ENCODE results near the gene PLD2.
A peak's percentile ranks its signal among the peaks of the same experiment; 100 is the strongest.

The PLD2 gene

GRCh38 chr17:4806777-4807604 lies at the start of gene PLD2:
Gene PLD2 (plus strand): TSS chr17:4807152. CDS start chr17:4807773, 621 bp downstream.
- peak; percentile 26 to 32 for DNase-seq

DNA sequence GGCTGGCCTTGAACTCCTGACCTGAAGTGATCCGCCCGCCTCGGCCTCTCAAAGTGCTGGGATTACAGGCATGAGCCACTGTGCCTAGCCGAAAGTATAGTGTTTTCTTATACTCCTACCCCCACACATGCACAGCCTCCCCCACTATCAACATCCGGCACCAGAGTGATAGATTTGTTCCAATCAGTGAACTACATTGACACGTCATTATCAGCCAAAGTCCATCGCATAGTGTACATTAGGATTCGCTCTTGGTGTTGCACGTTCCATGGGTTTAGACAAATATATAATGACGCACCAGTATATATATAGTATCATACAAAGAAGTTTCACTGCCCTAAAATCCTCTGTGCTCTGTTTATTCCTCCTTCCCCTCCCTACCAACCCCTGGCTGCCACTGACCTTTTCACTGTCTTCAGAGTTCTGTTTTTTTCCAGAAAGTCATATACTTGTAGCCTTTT lies 47.1 kb upstream of the PLD2 start:
- no peak for DNase-seq

DNA sequence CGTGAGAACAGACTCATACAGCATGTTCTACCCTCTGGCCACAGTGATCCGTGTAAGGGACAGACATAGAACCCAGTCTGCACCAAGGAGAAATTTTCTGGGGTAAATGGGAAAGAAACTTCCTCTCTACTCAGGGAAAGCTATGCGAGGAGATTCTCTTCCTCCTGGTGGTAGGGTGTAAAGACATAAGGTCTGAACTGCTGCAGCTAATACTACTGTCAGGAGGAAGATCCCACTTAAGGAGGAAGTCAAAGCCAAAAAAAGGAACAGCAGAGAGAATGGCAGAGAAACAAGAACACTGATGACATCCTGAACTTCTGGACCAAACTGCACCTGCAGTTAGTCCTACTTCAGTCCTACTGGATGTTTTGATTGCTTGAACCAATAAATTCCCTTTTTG lies 42.4 kb upstream of the PLD2 start:
- DNase-seq = peak in 1 of 2 donors; percentile 70

GRCh38 chr17:4766201-4766600 lies 40.8 kb upstream of the PLD2 start:
- DNase-seq = peak; percentile 11 to 54

- no peak for DNase-seq
These were observed 40.2 kb upstream of the PLD2 start for GRCh38 chr17:4766723-4767122.

DNA sequence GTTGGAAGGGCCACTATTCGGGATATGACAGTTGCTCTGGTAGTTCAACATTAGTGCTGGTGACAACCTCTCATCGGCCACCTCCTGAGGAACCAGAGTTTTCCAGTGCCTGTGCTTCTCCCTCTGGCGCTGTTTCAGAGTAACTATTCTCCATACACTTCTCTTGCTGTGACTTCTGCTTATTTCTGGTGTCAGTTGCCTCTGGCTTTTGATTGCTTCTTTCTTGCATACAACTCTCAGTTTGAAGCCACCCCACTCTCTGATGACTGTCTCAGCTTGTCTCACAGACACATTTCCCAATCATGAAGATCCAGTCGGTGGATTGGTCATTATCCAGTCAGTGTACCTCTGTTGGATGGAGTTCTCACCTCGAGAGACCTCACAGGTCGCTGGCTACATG lies 38.7 kb upstream of the PLD2 start:
- DNase-seq = no peak

DNA sequence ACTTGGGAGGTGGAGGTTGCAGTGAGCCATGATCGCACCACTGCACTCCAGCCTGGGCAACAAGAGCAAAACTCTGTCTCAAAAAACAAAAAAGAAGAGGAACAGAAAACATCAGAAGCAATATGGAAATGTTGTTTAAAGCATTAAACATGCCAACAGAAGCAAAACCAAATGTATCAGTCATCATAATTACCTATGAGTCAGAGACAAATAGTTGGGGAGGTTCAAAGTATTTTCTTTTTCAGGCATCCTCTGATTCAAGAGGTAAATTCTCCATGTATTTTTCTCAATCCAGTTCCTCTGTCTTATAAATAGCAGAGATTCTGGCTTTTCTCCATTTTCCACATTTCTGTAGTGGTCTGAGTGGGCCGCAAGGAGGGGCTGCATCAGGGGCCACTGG lies 37.3 kb upstream of the PLD2 start:
- no peak for DNase-seq

DNA sequence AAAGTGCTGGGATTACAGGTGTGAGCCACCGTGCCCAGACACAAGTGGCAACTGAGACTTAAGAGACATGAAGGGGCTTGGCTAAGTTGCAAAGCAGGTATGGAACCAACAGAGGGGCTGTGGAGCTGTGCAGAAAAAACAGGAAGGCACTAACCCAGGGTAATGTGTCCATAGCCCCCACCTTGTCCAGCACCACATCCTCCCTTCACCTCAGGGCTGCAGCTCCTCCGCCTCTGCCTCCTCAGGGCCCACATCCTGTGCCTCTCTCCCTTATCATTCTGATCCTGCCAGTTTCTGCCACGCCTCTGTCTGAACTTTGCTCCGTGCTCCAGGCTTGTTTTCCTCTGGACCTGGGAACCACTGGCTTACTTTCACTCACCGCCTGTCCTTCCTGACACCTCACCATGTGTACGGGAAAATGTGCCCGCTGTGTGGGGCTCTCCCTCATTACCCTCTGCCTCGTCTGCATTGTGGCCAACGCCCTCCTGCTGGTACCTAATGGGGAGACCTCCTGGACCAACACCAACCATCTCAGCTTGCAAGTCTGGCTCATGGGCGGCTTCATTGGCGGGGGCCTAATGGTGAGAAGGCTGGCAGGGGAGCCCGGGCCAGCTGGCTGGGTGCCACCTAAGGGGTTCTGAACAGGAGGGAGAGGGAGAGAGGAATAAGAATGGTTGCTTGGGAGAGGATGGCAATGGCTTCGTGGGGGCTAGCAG lies 35.3 kb upstream of the PLD2 start, which contains the start of gene TM4SF5:
Gene TM4SF5, plus strand, starts transcription at position 368 of the 716 bp plus-strand sequence. Its CDS starts 37 bp downstream, at position 405.
- DNase-seq = no peak

GRCh38 chr17:4772235-4772613 lies 34.7 kb upstream of the PLD2 start:
- no peak for DNase-seq

- DNase-seq = no peak
These were observed 28.8 kb upstream of the PLD2 start for GRCh38 chr17:4777969-4778760.

GRCh38 chr17:4780325-4780955 lies 26.5 kb upstream of the PLD2 start:
- DNase-seq = no peak

DNA sequence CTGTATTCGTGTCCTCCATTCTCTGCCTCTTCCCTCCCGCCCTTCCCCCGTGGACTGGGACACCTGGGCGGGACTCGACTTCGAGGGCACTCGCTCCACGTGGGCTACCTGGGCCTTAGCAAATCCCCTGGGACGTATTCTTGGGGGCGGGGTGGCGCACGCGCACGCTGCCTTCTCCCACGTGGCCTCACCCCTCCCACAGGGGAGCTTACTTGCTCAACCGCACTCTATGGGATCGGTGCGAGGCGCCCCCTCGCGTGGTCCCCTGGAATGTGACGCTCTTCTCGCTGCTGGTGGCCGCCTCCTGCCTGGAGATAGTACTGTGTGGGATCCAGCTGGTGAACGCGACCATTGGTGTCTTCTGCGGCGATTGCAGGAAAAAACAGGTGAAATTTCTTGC lies 24.3 kb upstream of the PLD2 start:
- DNase-seq = peak in 1 of 2 donors; percentile 30

- DNase-seq = no peak
These were observed 21.4 kb upstream of the PLD2 start for GRCh38 chr17:4785311-4786105.

DNA sequence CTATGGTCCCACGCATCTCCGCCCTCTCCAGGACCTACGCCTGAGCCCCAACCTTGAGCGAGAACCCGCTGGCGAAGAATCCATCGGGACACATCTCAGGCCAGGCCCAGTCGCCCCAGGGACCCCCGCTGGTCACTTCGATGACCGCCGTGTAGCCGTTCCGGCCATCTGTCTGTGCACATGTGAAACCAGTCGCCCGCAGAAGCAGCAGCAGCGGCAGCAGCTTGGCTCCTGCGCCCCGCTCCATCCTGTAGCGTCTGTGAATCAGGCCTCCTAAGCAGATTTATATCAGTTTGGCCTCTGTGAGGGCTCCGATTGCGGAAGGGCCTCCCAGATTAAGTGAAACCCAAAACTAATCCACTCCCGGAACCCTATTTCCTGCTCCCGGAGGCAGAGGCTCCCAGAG lies 20.8 kb upstream of the PLD2 start, which contains the start of gene VMO1:
Gene VMO1, minus strand, starts transcription at position 259 of the 406 bp plus-strand sequence. Its CDS starts 12 bp downstream, at position 247.
- DNase-seq = no peak

DNA sequence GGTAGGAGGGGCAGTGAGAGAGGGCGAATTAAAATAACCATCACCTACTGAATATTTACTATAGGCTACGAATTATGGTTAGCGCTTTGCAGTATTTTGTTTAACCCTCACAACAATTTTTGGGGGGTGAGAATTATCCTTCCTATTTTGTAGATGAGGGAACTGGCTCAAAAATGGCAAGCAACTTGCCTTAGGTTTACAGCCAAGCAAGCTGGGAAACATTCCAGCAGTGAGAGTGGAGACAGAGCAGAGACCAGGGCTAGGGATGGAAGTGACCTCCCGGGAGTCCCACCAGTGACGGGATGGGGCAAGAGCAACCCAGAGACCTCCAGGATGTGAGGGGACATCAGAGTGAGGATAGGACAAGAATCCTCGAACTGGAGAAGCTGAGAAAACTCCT lies 20.4 kb upstream of the PLD2 start:
- DNase-seq = no peak

- DNase-seq = no peak
These were observed 18.7 kb upstream of the PLD2 start for GRCh38 chr17:4788159-4788806.

GRCh38 chr17:4788807-4789700 lies 17.9 kb upstream of the PLD2 start, which contains the start of gene GLTPD2:
Gene GLTPD2 (plus strand): TSS chr17:4788964. CDS start chr17:4789012, 48 bp downstream.
- no peak for DNase-seq

DNA sequence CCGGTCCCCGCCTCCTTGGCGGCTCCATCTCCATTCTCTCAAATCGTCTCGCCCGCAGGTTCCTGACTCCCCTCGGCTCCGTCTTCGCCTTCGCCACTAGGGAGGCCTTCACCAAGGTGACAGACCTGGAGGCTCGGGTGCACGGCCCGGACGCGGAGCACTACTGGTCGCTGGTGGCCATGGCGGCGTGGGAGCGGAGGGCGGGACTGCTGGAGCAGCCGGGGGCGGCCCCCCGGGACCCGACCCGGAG lies 17.3 kb upstream of the PLD2 start:
- DNase-seq = no peak

DNA sequence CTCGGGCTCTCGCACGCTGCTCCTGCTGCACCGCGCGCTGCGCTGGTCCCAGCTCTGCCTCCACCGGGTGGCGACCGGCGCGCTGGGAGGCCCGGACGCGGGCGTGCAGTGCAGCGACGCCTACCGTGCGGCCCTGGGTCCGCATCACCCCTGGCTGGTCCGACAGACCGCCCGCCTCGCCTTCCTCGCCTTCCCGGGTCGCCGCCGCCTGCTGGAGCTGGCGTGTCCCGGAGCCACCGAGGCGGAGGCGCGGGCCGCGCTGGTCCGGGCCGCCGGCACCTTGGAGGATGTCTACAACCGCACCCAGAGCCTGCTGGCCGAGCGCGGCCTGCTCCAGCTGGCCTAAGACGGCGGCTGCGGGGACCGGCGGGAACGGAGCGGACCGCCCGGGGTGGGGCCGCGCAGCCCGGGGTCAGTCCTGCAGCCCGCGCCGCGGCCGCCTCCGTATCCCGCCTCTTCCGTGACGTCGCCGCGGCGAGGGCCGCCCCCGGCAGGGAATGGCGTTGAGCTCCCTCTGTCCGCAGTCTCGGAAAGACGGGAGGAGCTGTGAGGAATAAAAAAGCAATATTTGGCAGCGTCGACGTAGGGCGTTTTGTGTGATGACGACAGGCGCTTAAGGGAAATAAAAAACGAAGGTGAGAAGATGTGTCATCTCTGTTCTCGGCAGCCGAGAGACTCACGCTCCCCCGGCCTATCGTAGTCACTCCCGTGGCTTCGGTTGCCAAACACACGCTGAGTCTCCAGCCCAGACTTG lies 16.8 kb upstream of the PLD2 start:
- peak; percentile 81 to 92 for DNase-seq

DNA sequence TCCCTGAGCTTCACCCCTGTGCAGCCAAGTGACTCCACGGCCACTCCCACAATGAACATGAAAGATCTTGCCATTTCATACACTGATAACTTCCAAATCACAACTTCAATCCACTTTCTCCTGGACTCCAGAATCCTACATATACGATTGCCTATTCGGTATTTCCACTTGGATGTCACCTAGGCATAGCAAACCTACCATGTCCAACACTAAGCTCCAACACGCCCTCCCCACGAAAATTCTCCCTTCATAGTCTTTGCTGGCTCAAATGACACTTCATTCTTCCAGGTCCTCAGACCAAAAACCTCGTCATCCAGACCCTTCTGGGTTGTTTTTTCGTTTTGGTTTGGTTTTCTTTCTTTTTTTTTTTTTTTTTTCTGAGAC lies 16.3 kb upstream of the PLD2 start:
- no peak for DNase-seq
